ENCODE data around the gene S100A7A. TPM values are rescaled to one million over a fixed set of nuclear protein-coding genes. Genes with fewer than 3 reads are reported as not detected.

S100A7A gene
- total RNA-seq: not detected in 2 replicates

GRCh38 chr1:153415850-153416570 lies at the start of gene S100A7A:
Gene S100A7A, plus strand, starts transcription at chr1:153416520. Its CDS starts 1,563 bp downstream, at chr1:153418083.
- TF ChIP-seq, protein P1, sequence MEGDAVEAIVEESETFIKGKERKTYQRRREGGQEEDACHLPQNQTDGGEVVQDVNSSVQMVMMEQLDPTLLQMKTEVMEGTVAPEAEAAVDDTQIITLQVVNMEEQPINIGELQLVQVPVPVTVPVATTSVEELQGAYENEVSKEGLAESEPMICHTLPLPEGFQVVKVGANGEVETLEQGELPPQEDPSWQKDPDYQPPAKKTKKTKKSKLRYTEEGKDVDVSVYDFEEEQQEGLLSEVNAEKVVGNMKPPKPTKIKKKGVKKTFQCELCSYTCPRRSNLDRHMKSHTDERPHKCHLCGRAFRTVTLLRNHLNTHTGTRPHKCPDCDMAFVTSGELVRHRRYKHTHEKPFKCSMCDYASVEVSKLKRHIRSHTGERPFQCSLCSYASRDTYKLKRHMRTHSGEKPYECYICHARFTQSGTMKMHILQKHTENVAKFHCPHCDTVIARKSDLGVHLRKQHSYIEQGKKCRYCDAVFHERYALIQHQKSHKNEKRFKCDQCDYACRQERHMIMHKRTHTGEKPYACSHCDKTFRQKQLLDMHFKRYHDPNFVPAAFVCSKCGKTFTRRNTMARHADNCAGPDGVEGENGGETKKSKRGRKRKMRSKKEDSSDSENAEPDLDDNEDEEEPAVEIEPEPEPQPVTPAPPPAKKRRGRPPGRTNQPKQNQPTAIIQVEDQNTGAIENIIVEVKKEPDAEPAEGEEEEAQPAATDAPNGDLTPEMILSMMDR (IDR thresholded peaks at IDR 0.05; ENCODE audit: insufficient read depth, low read depth, low read length): no peak

DNA sequence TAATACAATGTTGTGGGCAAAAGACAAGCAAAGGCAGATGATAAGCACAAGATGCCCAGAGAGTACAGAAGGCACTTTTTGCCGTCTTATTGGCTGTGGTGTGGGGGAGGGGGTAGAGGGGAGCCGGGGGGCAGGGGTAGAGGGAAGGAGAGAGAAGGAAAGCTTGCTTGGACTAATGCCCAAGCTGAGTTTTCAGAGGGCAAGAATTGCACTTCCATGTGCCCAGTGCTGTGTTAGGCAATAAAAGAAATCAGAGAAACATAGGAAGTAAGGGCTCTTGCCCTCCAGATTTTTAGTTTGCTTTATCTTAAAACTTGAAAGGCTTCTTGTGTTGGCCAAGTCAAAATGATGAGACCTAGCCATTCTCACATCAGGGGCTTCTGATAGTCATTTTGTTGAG lies 49.2 kb upstream of the S100A7A start:
- DNase-seq (ENCODE audit: low read depth): no peak
- no peak overlapping the region for H3K4me3 ChIP-seq (ENCODE audit: low read depth, low read length)
- TF ChIP-seq, protein P1 (IDR thresholded peaks at IDR 0.05; ENCODE audit: insufficient read depth, low read depth, low read length): no peak

More at GRCh38 chr1:153415850-153416570, at the start of gene S100A7A:
- no peak for DNase-seq (ENCODE audit: low read depth)
- H3K4me3 ChIP-seq (ENCODE audit: low read depth, low read length): no peak within 1 kb of the TSS

GRCh38 chr1:153368495-153368894 lies 47.8 kb upstream of the S100A7A start:
- no peak overlapping the region for H3K4me3 ChIP-seq (ENCODE audit: low read depth, low read length)
- TF ChIP-seq, protein P1 (IDR thresholded peaks at IDR 0.05; ENCODE audit: insufficient read depth, low read depth, low read length): no peak
- no peak for DNase-seq (ENCODE audit: low read depth)

DNA sequence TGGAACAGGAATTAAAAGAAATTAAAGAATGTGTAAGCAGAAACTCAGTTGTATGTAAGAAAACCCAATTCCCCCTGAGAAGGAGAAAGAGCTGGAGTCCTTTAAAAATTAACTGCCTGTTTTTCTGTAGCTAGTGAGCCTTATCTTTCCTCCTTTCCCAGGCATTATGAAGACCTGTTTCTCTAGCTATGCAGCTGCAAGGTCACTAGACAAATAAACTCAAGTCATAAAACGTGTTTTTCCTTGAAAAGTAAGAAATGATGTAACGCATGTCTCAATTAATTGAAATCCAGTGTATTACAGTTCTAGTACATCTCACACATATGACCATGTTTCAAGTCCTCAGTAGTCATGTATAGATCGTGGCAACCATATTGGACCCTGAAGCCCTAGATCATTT lies 46.2 kb upstream of the S100A7A start:
- TF ChIP-seq, protein P1 (IDR thresholded peaks at IDR 0.05; ENCODE audit: insufficient read depth, low read depth, low read length): no peak
- H3K4me3 ChIP-seq (ENCODE audit: low read depth, low read length): no peak overlapping the region
- DNase-seq (ENCODE audit: low read depth): no peak

- TF ChIP-seq, protein P1 (IDR thresholded peaks at IDR 0.05; ENCODE audit: insufficient read depth, low read depth, low read length): no peak
- H3K4me3 ChIP-seq (ENCODE audit: low read depth, low read length): no peak overlapping the region
- DNase-seq (ENCODE audit: low read depth): no peak
Observed at GRCh38 chr1:153371231-153371630, 45.1 kb upstream of the S100A7A start.

DNA sequence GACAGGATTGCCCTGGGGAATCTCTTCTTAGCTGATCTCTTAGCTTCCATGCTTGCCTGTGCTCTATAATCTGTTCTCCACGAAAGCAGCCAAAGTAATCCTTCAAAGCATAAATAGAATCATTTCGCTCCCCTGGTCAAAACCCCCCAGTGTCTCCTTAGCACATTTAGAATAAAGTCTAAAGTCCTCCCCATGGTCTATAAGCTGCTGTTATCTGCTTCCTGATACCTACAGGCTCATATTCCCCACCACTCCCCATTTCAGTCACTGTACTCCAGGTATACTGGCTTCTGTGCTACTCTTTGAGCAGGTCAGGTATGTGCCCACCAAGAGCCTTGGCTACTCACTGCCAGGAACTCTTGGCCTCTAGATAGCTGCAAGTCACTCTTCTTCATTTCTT lies 43.7 kb upstream of the S100A7A start:
- TF ChIP-seq, protein P1 (IDR thresholded peaks at IDR 0.05; ENCODE audit: insufficient read depth, low read depth, low read length): no peak
- no peak overlapping the region for H3K4me3 ChIP-seq (ENCODE audit: low read depth, low read length)
- DNase-seq (ENCODE audit: low read depth): no peak

DNA sequence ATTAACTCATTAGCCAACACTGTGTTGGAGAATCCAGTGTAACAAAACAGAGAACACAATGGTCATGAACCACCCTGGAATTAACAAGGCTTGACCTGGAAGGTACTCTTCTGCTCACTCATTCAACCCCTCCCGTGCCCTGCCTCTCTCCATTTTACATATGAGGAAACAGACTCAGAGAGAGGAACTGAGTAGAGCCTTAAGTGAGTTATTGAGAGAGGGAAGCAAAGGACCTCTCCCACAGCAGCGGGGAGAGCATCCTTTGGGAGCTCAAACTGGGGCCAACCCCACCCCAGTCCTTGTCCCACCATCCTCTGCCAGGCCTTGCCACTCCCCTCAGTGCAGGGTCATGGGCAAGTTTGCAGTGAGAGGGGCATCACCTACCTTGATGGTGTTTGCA lies 42.2 kb upstream of the S100A7A start:
- TF ChIP-seq, protein P1 (IDR thresholded peaks at IDR 0.05; ENCODE audit: insufficient read depth, low read depth, low read length): no peak
- no peak overlapping the region for H3K4me3 ChIP-seq (ENCODE audit: low read depth, low read length)
- no peak for DNase-seq (ENCODE audit: low read depth)

Data from fibroblast of villous mesenchyme (primary cell).